HG03565 (cell line): ENCODE measurements around the gene WASL.
"Not testable (repeated sequence)": the region's sequence is repeated elsewhere in the genome, so short reads cannot be mapped to it uniquely, and the experiment has no call there.

Experiments
- ATAC-seq: cut with Tn5 transposase; IDR thresholded peaks from one replicate; pipeline ENCODE4 v1.9.1; 2021; ENCODE audit warnings: mild to moderate bottlenecking, moderate library complexity; ENCODE audit not compliant: unreplicated experiment

The WASL gene

DNA sequence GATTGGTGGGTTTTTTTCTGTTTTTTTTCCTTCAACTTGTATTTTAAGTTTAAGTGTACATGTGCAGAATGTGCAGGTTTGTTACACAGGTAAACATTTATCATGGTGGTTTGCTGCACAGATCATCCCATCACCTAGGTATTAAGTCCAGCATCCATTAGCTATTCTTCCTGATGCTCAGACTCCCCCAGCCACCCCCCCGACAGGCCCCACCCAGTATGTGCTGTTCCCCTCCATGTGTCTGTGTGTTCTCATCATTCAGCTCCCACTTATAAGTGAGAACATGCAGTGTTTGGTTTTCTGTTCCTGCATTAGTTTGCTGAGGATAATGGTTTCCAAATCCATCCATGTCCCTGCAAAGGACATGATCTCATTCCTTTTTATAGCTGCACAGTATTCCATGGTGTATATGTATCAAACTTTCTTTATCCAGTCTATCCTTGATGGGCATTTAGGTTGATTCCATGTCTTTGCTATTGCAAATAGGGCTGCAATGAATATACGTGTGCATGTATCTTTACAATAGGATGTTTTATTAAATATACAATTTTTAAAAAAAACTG is 114.7 kb downstream of the WASL start:
- not testable (repeated sequence) for ATAC-seq

- no peak for ATAC-seq
Observed at GRCh38 chr7:123633553-123633952, 115.2 kb downstream of the WASL start.

DNA sequence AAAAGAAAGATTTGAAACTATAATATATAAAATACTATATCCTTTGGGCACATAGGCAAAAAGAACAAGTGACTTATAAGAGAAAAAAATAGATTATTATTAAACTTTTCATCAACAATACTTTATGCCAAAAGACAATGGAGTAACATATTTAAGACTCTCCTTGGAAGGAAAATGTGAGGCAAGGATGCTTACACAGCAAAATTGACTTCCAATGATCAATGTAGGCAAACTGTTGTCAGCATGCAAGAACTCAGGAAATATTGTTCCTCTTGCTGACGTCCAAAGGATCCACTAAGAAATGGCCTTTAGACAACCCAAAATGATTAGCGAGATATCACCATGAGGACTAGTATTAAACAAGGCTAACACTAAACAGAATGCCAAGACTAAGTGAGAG is 116.0 kb downstream of the WASL start:
- no peak for ATAC-seq
